OCI-LY3 (cell line): Measurements from ENCODE around the gene WIZ.

Experiments
- EZH2phosphoT487 ChIP-seq: fragments of 200-600 bp; shearing (Covaris generic); IDR thresholded peaks from 2 replicates; pipeline ENCODE4 v1.6.1; 2018; ENCODE audit warnings: antibody characterized with exemption, mixed run types, low read depth
- TF ChIP-seq, protein P1 (sequence below): fragments of 200-600, 300-600 bp; sonication (generic); IDR thresholded peaks from 2 replicates; pipeline ENCODE4 v1.5.1; 2014; ENCODE audit warnings: antibody characterized with exemption, low read length, low read depth

DNA sequence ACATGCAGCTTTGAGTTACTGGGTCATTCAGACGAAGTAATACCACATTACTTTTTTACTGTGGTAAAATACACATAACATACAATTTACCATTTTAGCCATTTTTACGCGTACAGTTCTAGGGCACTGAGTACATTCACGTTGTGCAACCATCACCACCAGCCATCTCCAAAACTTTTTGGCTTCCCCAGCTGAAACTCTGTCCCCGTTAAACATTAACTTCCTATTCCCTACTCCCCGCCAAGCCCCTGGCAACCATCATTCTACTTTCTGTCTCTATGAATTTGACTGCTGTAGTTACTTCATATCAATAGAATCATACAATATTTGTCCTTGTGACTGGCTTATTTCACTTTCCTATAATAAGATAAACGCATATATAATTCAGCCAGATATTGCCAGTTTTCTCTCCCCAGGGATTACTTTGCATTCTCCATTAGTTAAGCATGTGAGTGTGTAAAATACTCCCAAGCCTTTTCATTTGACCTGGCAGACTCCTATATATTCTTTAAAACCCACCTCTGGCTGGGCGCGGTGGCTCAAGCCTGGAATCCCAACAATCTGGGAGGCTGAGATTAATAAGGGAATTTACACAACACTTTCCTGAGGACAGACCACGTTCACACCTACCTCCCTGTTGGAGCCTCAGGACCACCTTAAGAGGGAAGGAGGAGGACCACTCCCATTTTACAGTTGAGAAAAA, 48.6 kb upstream of the WIZ start:
- TF ChIP-seq, protein P1, sequence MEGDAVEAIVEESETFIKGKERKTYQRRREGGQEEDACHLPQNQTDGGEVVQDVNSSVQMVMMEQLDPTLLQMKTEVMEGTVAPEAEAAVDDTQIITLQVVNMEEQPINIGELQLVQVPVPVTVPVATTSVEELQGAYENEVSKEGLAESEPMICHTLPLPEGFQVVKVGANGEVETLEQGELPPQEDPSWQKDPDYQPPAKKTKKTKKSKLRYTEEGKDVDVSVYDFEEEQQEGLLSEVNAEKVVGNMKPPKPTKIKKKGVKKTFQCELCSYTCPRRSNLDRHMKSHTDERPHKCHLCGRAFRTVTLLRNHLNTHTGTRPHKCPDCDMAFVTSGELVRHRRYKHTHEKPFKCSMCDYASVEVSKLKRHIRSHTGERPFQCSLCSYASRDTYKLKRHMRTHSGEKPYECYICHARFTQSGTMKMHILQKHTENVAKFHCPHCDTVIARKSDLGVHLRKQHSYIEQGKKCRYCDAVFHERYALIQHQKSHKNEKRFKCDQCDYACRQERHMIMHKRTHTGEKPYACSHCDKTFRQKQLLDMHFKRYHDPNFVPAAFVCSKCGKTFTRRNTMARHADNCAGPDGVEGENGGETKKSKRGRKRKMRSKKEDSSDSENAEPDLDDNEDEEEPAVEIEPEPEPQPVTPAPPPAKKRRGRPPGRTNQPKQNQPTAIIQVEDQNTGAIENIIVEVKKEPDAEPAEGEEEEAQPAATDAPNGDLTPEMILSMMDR: no peak
- TF ChIP-seq EZH2phosphoT487: no peak
